Stimulated activated memory B cell treated with anti-CD40 and anti-IgM and Interleukin-4, amounts not matched to agents 10 μg/mL and 1 μg/mL and 100 μg/mL, for 72 hours (primary cell): Measurements from ENCODE around the gene LIX1.
A peak's percentile ranks its signal among the peaks of the same experiment; 100 is the strongest.

Source experiments
- ATAC-seq: fragments of 150-1000 bp; cut with Tn5 transposase; 2 replicates; pipeline ENCODE4 v1.10.0; 2021
- H3K27ac Mint-ChIP-seq: one replicate; pipeline ENCODE4 v1.8.0; 2022; ENCODE audit warnings: mild to moderate bottlenecking, mixed read lengths
- H3K27me3 Mint-ChIP-seq: one replicate; pipeline ENCODE4 v1.8.0; 2022; ENCODE audit warnings: mixed read lengths
- H3K36me3 Mint-ChIP-seq: one replicate; pipeline ENCODE4 v1.8.0; 2022; ENCODE audit warnings: mixed read lengths
- H3K4me1 Mint-ChIP-seq: one replicate; pipeline ENCODE4 v1.8.0; 2022; ENCODE audit warnings: mixed read lengths
- H3K4me3 Mint-ChIP-seq: one replicate; pipeline ENCODE4 v1.8.0; 2022; ENCODE audit warnings: mild to moderate bottlenecking, moderate library complexity, mixed read lengths
- H3K9me3 Mint-ChIP-seq: one replicate; pipeline ENCODE4 v1.8.0; 2022; ENCODE audit warnings: mixed read lengths

Gene LIX1

GRCh38 chr5:97125125-97125683, 17.2 kb downstream of the LIX1 start:
- no peaks in the 10 kb centered on the region for H3K27me3 Mint-ChIP-seq
- H3K9me3 Mint-ChIP-seq = no peaks in the 10 kb centered on the region
- ATAC-seq = no peak
- H3K27ac Mint-ChIP-seq = no peak overlapping the region
- H3K4me3 Mint-ChIP-seq = no peak overlapping the region
- no peaks in the 10 kb centered on the region for H3K36me3 Mint-ChIP-seq
- peaks cover 5% of the 10 kb centered on the region for H3K4me1 Mint-ChIP-seq

GRCh38 chr5:97124335-97124734, 18.1 kb downstream of the LIX1 start:
- Mint-ChIP-seq H3K9me3 (no peaks in the 10 kb centered on the region), H3K27me3 (no peaks in the 10 kb centered on the region), H3K4me1 (peaks cover 5% of the 10 kb centered on the region), H3K27ac (no peak overlapping the region), H3K36me3 (no peaks in the 10 kb centered on the region), H3K4me3 (no peak overlapping the region)
- no peak for ATAC-seq

GRCh38 chr5:97121848-97122247, 20.6 kb downstream of the LIX1 start:
- Mint-ChIP-seq H3K9me3 (no peaks in the 10 kb centered on the region), H3K36me3 (no peaks in the 10 kb centered on the region), H3K4me3 (no peak overlapping the region), H3K27ac (no peak overlapping the region), H3K27me3 (no peaks in the 10 kb centered on the region), H3K4me1 (peaks cover 7% of the 10 kb centered on the region)
- no peak for ATAC-seq

- H3K4me1 Mint-ChIP-seq = peaks cover 13% of the 10 kb centered on the region
- H3K27ac Mint-ChIP-seq = no peak overlapping the region
- no peak for ATAC-seq
- H3K4me3 Mint-ChIP-seq = no peak overlapping the region
- H3K27me3 Mint-ChIP-seq = no peaks in the 10 kb centered on the region
- H3K36me3 Mint-ChIP-seq = no peaks in the 10 kb centered on the region
- no peaks in the 10 kb centered on the region for H3K9me3 Mint-ChIP-seq
Measured at GRCh38 chr5:97120195-97120594, 22.2 kb downstream of the LIX1 start.

GRCh38 chr5:97119007-97119390, 23.4 kb downstream of the LIX1 start:
- H3K36me3 Mint-ChIP-seq = no peaks in the 10 kb centered on the region
- peak overlapping the region; percentile 6 for H3K27ac Mint-ChIP-seq
- H3K4me3 Mint-ChIP-seq = no peak overlapping the region
- H3K9me3 Mint-ChIP-seq = no peaks in the 10 kb centered on the region
- no peak for ATAC-seq
- H3K4me1 Mint-ChIP-seq = peaks cover 13% of the 10 kb centered on the region
- H3K27me3 Mint-ChIP-seq = no peaks in the 10 kb centered on the region

GRCh38 chr5:97118261-97119006, 24.0 kb downstream of the LIX1 start:
- ATAC-seq = no peak
- Mint-ChIP-seq H3K4me1 (peaks cover 13% of the 10 kb centered on the region), H3K9me3 (no peaks in the 10 kb centered on the region), H3K4me3 (no peak overlapping the region), H3K27me3 (no peaks in the 10 kb centered on the region), H3K36me3 (no peaks in the 10 kb centered on the region), H3K27ac (peak overlapping the region; percentile 6)

GRCh38 chr5:97115932-97116331, 26.5 kb downstream of the LIX1 start:
- no peaks in the 10 kb centered on the region for H3K9me3 Mint-ChIP-seq
- ATAC-seq = no peak
- H3K27me3 Mint-ChIP-seq = no peaks in the 10 kb centered on the region
- H3K4me3 Mint-ChIP-seq = no peak overlapping the region
- H3K36me3 Mint-ChIP-seq = no peaks in the 10 kb centered on the region
- H3K4me1 Mint-ChIP-seq = peaks cover 13% of the 10 kb centered on the region
- H3K27ac Mint-ChIP-seq = no peak overlapping the region

GRCh38 chr5:97112230-97112629, 30.2 kb downstream of the LIX1 start:
- Mint-ChIP-seq H3K36me3 (no peaks in the 10 kb centered on the region), H3K4me3 (no peak overlapping the region)

GRCh38 chr5:97111616-97112015, 30.8 kb downstream of the LIX1 start:
- Mint-ChIP-seq H3K27me3 (no peaks in the 10 kb centered on the region), H3K4me3 (no peak overlapping the region), H3K36me3 (no peaks in the 10 kb centered on the region)

More at GRCh38 chr5:97112230-97112629, 30.2 kb downstream of the LIX1 start:
- H3K4me1 Mint-ChIP-seq = peaks cover 6% of the 10 kb centered on the region
- H3K27ac Mint-ChIP-seq = no peak overlapping the region
- no peak for ATAC-seq
- no peaks in the 10 kb centered on the region for H3K27me3 Mint-ChIP-seq
- no peaks in the 10 kb centered on the region for H3K9me3 Mint-ChIP-seq

GRCh38 chr5:97111004-97111403, 31.4 kb downstream of the LIX1 start:
- Mint-ChIP-seq H3K4me1 (peaks cover 6% of the 10 kb centered on the region), H3K4me3 (no peak overlapping the region), H3K36me3 (no peaks in the 10 kb centered on the region), H3K27me3 (no peaks in the 10 kb centered on the region), H3K27ac (no peak overlapping the region), H3K9me3 (no peaks in the 10 kb centered on the region)
- no peak for ATAC-seq

More at GRCh38 chr5:97111616-97112015, 30.8 kb downstream of the LIX1 start:
- no peak for ATAC-seq
- no peak overlapping the region for H3K27ac Mint-ChIP-seq
- H3K4me1 Mint-ChIP-seq = peaks cover 6% of the 10 kb centered on the region
- H3K9me3 Mint-ChIP-seq = no peaks in the 10 kb centered on the region

- H3K36me3 Mint-ChIP-seq = no peaks in the 10 kb centered on the region
- no peak overlapping the region for H3K4me3 Mint-ChIP-seq
- no peaks in the 10 kb centered on the region for H3K4me1 Mint-ChIP-seq
- no peak overlapping the region for H3K27ac Mint-ChIP-seq
- no peak for ATAC-seq
- H3K9me3 Mint-ChIP-seq = no peaks in the 10 kb centered on the region
- H3K27me3 Mint-ChIP-seq = no peaks in the 10 kb centered on the region
Measured at GRCh38 chr5:97107318-97107717, 35.1 kb downstream of the LIX1 start.

- no peak overlapping the region for H3K4me3 Mint-ChIP-seq
- H3K27me3 Mint-ChIP-seq = no peaks in the 10 kb centered on the region
- H3K36me3 Mint-ChIP-seq = no peaks in the 10 kb centered on the region
- no peaks in the 10 kb centered on the region for H3K9me3 Mint-ChIP-seq
- no peaks in the 10 kb centered on the region for H3K4me1 Mint-ChIP-seq
- H3K27ac Mint-ChIP-seq = no peak overlapping the region
- no peak for ATAC-seq
Measured at GRCh38 chr5:97106216-97106581, 36.2 kb downstream of the LIX1 start.

GRCh38 chr5:97105501-97106215, 36.8 kb downstream of the LIX1 start:
- ATAC-seq = no peak
- no peak overlapping the region for H3K27ac Mint-ChIP-seq
- no peaks in the 10 kb centered on the region for H3K9me3 Mint-ChIP-seq
- no peaks in the 10 kb centered on the region for H3K27me3 Mint-ChIP-seq
- no peaks in the 10 kb centered on the region for H3K4me1 Mint-ChIP-seq
- no peak overlapping the region for H3K4me3 Mint-ChIP-seq
- no peaks in the 10 kb centered on the region for H3K36me3 Mint-ChIP-seq

GRCh38 chr5:97102010-97102470, 40.4 kb downstream of the LIX1 start:
- ATAC-seq = no peak
- Mint-ChIP-seq H3K27me3 (peaks cover 10% of the 10 kb centered on the region), H3K4me1 (no peaks in the 10 kb centered on the region), H3K27ac (no peak overlapping the region), H3K4me3 (no peak overlapping the region), H3K36me3 (no peaks in the 10 kb centered on the region), H3K9me3 (no peaks in the 10 kb centered on the region)

GRCh38 chr5:97101189-97101910, 41.1 kb downstream of the LIX1 start:
- H3K27ac Mint-ChIP-seq = no peak overlapping the region
- ATAC-seq = no peak
- H3K4me1 Mint-ChIP-seq = no peaks in the 10 kb centered on the region
- H3K36me3 Mint-ChIP-seq = no peaks in the 10 kb centered on the region
- H3K9me3 Mint-ChIP-seq = no peaks in the 10 kb centered on the region
- no peak overlapping the region for H3K4me3 Mint-ChIP-seq
- H3K27me3 Mint-ChIP-seq = peaks cover 10% of the 10 kb centered on the region
